GM12873 (cell line): ENCODE results near the gene ROMO1.

Experiments used
- CTCF ChIP-seq: IDR thresholded peaks from 2 replicates; pipeline ENCODE4 v1.5.1; 2012; ENCODE audit warnings: low read depth, mild to moderate bottlenecking, moderate library complexity, low read length, control low read depth; ENCODE audit not compliant: insufficient read depth; ENCODE audit errors: missing control alignments

ROMO1 gene

DNA sequence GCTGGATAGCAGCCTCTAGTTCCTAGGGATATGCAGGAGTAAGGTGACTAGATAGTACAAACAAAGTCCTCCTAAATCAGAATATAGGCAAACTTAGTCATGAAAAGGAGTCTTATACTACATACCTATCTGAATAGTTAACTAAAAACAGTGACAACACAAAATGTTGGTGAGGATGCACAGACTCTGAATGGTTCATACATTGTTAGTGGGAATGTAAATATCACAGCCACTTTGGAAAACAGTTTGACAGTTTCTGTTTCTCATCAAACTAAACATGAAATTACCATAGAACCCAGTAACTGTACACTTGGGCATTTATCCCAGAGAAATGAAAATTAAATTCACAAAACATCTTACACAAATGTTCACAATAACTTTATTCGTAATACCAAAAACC, 17.2 kb upstream of the ROMO1 start:
- TF ChIP-seq CTCF, result no peak

DNA sequence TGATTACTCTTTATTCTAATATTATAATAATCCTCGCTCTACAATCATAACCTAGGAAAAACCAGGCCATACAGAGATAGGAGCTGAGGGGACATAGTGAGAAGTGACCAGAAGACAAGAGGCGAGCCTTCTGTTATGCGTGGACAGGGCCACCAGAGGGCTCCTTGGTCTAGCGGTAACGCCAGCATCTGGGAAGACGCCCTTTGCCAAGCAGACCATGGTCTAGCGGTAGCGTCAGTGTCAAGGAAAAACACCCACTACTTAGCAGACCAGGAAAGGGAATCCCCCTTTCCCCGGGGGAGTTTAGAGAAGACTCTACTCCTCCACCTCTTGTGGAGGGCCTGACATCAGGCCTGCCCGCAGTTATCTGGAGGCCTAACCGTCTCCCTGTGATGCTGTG, 12.3 kb upstream of the ROMO1 start:
- TF ChIP-seq CTCF, result peak; percentile 36

GRCh38 chr20:35690265-35690664, 8.9 kb upstream of the ROMO1 start:
- TF ChIP-seq CTCF, result no peak

- no peak for TF ChIP-seq CTCF
These were observed 3.9 kb upstream of the ROMO1 start for GRCh38 chr20:35695245-35695749.

DNA sequence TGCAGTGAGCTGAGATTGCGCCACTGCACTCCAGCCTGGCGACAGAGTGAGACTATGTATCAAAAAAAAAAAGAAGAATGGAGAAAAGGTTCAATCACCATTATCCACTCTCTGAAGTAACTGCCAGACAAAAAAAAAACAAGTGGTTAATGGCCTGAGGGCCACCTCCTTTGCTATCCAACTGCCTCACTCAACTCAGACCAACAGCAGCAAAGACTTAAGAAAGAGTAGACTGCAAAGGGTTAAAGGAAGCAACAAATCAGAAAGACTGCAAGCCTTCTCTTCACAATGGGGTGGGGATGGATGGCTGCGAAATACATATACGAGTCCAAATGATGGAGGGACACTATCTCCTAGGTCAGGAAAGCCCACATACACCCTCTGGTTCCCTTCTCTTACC, 3.2 kb upstream of the ROMO1 start:
- TF ChIP-seq CTCF, result no peak

DNA sequence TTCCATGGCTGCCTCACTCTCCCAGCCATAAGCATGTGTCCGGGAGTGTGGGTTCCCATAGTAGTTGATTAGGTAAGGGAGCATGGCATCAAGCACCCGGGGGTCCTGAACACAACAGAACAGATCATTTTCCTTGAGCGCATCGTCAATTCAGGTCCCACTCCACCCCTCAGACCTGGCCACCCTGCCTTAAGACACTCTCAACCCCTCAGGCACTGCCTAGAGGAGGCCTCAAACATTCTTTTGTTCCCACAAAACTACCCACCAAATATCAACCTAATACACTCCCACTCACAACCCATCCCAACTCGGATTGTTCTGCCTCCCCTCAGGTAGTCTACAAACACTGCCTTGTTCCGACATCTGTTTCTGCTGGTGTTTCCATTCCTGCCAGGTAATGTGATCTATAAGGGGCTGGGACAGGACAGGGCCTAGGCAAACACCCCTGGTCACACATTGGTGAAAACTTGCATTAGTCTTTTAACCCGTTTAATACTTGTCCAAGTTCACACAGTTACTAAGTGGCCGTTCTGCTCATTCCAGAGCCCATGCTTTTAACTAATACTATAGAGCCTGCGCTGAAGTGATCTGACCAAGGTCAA, 1.4 kb upstream of the ROMO1 start:
- no peak for TF ChIP-seq CTCF

DNA sequence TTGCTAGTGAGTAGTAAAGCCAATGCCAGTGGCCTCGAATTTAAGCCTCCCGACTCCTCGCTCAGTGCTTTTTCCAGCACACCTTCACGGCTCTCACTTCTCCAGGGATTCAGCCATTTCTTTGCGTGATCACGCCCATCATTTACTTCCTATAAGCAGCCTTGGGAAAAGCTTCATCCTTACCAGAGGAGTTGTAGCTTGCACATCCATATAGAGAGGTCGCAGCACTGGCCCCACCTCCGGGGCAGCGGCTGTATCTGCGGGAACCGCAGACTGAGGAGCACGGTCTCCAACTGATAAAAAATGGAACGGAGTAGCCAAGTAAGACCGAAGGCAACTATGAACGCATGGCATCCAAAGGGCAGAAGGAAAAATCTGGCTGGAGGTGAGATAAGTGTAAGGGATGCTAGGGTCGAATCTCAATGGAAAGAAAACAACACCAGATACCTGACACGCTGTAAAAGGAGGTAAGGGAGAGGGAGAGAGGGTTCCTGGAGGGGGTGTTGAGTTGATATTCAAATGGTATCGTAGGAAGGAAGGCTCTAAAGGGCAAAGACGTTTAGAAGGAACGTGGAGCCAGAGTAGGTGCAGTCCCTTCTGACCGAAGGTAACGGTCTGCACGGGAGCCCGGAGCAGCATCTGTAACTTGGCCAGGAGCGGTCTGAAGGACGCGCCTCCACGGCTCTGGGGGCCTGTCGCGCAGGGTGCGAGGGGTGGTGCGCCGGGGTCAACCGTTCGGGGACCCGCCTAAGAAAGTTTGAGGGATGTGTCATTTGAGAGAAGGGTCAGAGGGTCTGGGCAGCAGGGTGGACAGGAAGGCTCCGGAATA, 693 bp upstream of the ROMO1 start:
- TF ChIP-seq CTCF, result no peak
